Common myeloid progenitor, CD34-positive (primary cell): ENCODE results near the gene GBP1.
"Not testable (repeated sequence)": the region's sequence is repeated elsewhere in the genome, so short reads cannot be mapped to it uniquely, and the experiment has no call there.

ENCODE experiments used
- CTCF ChIA-PET: fragments of 350-600 bp; sonication (Branson Sonifier 250); formaldehyde crosslinking; loops from one replicate; lab custom pipeline; 2021; ENCODE audit warnings: antibody characterized with exemption; lab: Charles Lee
- POLR2A ChIA-PET: fragments of 350-600 bp; sonication (Branson Sonifier 250); formaldehyde crosslinking; loops from one replicate; lab custom pipeline; 2021; ENCODE audit warnings: antibody characterized with exemption; lab: Charles Lee
- DNase-seq, 3 donors: peaks; one replicate each; pipeline versions ENCODE4 v3.0.0 to v3.0.0-alpha.2; 2013
- H3K27ac ChIP-seq, 2 experiments: 1 replicate in 1 of 2; 2 replicates in 1 of 2; pipeline ENCODE4 v1.7.0; 2013; ENCODE audit warnings: inconsistent platforms in 2 of 2, low read length in 2 of 2, mild to moderate bottlenecking in 2 of 2, low read depth in 1 of 2, moderate library complexity in 1 of 2; ENCODE audit not compliant: severe bottlenecking in 2 of 2, insufficient read depth in 1 of 2, poor library complexity in 1 of 2
- H3K27me3 ChIP-seq, 5 experiments: replicated peaks in 2 of 5; 1 replicate in 3 of 5; 2 replicates in 2 of 5; pipeline versions ENCODE4 v1.6.1 to v1.7.0; 2013; ENCODE audit warnings: low read length in 4 of 5, mild to moderate bottlenecking in 2 of 5, moderate library complexity in 2 of 5, inconsistent platforms in 1 of 5; ENCODE audit not compliant: insufficient read depth in 5 of 5, control insufficient read depth in 4 of 5
- H3K36me3 ChIP-seq, 4 experiments: 1 replicate in 2 of 4; 2 replicates in 2 of 4; pipeline versions ENCODE4 v1.6.1 to v1.7.0; 2013; ENCODE audit warnings: low read length in 3 of 4, control low read depth in 1 of 4, mild to moderate bottlenecking in 1 of 4; ENCODE audit not compliant: control insufficient read depth in 4 of 4, insufficient read depth in 4 of 4
- H3K4me1 ChIP-seq, 4 experiments: 1 replicate in 3 of 4; 2 replicates in 1 of 4; pipeline versions ENCODE4 v1.6.1 to v1.7.1; 2013; ENCODE audit warnings: low read length in 3 of 4, mild to moderate bottlenecking in 3 of 4, control low read depth in 1 of 4, inconsistent platforms in 1 of 4, moderate library complexity in 1 of 4; ENCODE audit not compliant: control insufficient read depth in 4 of 4, insufficient read depth in 4 of 4; ENCODE audit errors: control extremely low read depth in 1 of 4
- H3K4me3 ChIP-seq, 7 experiments: 1 replicate in 4 of 7; 2 replicates in 3 of 7; pipeline versions ENCODE4 v1.5.1 to v1.7.0; 2013; ENCODE audit warnings: mild to moderate bottlenecking in 7 of 7, low read length in 6 of 7, moderate library complexity in 6 of 7, inconsistent platforms in 2 of 7, low read depth in 2 of 7, control low read depth in 1 of 7; ENCODE audit not compliant: insufficient read depth in 4 of 7, control insufficient read depth in 1 of 7; ENCODE audit errors: extremely low read depth in 1 of 7
- H3K9me3 ChIP-seq, 5 experiments: 1 replicate in 4 of 5; 2 replicates in 1 of 5; pipeline versions ENCODE4 v1.6.1 to v1.7.1; 2013; ENCODE audit warnings: low read length in 4 of 5, mild to moderate bottlenecking in 2 of 5, inconsistent platforms in 1 of 5, low read depth in 1 of 5, moderate library complexity in 1 of 5; ENCODE audit not compliant: control insufficient read depth in 4 of 5, insufficient read depth in 2 of 5; ENCODE audit errors: control extremely low read depth in 1 of 5
- WGBS: methylation state at CpG from one replicate; pipeline ENCODE4 v1.1.5; 2013; ENCODE audit not compliant: insufficient coverage; 5-methylcytosine and 5-hydroxymethylcytosine counted together

Gene GBP1

DNA sequence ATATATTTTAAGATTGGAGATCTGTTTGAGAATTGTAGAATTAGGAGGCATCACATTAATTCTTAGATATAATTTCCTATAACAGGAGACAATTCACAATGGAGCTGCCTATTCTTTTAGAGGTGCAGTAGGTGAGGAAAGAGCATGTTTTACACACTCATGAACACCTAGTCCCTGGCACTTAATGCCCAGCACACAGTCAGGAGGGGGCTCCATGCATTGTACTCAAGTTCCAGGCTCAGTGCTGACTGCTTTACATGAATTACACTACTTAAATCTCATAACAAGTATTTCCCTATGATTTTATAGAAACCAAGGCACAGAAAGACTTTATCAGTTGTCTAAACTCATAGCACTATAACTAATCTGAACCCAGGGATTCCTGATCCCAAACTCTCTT, 42.0 kb downstream of the GBP1 start:
- ChIA-PET CTCF (interaction anchor here (0.6 to 1.4 kb wide), 6 partner anchors 9 to 1246 kb away, joined by 3 to 5 read pairs (median 3); no protein-coding TSS in a partner anchor), POLR2A (no interaction called here)
- peak overlapping the region in 6 of 7 experiments; percentile 80 to 100 (median 91) for H3K4me3 ChIP-seq

DNA sequence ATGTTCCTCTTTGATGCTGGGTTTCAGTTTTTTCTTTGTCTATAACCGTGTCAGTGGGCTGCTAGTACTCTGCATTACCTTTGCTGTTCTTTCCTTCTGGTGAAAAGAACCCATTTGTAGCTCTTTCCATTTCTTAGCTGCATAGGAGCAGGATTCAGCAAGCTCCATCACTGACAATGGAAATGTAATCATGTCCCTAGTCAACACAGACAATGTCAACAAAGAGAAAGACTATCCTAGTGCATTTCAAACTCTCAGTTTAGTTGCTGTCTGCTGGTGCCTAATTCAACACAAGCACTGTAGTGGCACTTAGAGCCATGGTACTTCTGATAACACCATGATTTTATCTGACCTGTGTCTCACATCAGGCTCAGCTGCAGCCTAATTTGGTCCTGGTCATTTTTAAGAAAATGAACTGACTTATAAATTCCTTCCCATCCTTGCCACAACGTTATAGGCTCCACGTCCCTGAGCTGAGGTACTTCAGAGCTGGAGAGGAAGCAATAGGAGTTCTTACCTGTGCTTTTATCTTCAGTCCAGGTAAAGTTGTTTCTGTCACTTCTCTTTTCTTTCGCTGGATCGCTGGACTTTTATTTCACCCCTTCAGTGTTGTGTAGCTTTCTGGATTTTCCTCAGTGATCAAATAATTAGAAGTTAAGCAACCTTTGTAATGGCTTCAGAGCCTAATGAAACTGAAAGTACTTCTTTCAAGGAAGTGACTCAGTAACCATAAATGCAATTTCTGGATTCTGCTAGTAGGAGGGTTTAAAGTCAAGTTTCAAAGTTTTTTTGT, 42.6 kb downstream of the GBP1 start, which contains the start of gene GBP3:
GBP3 (minus strand) TSS at position 700 of the 793 bp plus-strand sequence. CDS start 2,145 bp downstream, outside the sequence.
- POLR2A ChIA-PET: interaction anchor here (0.6 kb wide), 1 partner anchor 9 kb away, joined by 5 read pairs; no protein-coding TSS in a partner anchor
- Histone ChIP-seq H3K4me3 (peak within 1 kb of the TSS in 6 of 7 experiments; percentile 80 to 100 (median 91)), H3K36me3 (peaks cover 3 to 25% (median 9%) of the 10 kb centered on the region in 4 experiments), H3K27ac (peak within 1 kb of the TSS; percentile 84 to 90), H3K4me1 (peaks cover 12 to 20% (median 16%) of the 10 kb centered on the region in 4 experiments), H3K27me3 (no peaks in the 10 kb centered on the region), H3K9me3 (peaks cover 0 to 2% (median 0%) of the 10 kb centered on the region in 5 experiments)
- CTCF ChIA-PET: interaction anchor here (0.6 to 2.1 kb wide), 8 partner anchors 8 to 1112 kb away, joined by 3 to 5 read pairs (median 3); no protein-coding TSS in a partner anchor
- DNase-seq: peak; percentile 51 to 86 (median 77)
- 0% methylated on average over 2 of the region's 5 CpGs for WGBS

More for the DNA sequence above, 42.0 kb downstream of the GBP1 start:
- Histone ChIP-seq H3K9me3 (peaks cover 0 to 2% (median 0%) of the 10 kb centered on the region in 5 experiments), H3K4me1 (peaks cover 12 to 20% (median 16%) of the 10 kb centered on the region in 4 experiments), H3K36me3 (peaks cover 3 to 20% (median 9%) of the 10 kb centered on the region in 4 experiments), H3K27ac (peak overlapping the region; percentile 84 to 90), H3K27me3 (no peaks in the 10 kb centered on the region)
- no peak for DNase-seq

DNA sequence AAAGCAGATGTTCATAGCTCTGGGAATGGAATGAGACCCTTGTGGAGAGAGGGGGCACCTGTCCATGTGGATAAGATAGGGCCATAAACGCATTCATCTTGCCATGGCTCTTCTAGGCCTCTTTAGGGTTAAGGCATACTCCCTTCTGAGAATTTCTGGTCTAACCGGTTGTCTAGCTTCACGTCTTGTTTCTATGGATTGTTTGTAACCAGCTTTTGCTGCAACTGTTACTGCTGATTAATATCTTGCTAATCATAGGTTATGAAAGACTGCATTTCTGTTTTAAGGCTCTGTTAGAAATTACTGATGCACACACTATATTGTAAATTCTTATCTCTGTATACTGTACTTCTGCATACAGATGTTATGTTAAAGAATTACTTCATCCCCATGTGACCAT, 46.7 kb downstream of the GBP1 start:
- CTCF ChIA-PET, H3K27me3 ChIP-seq, POLR2A ChIA-PET, H3K4me3 ChIP-seq, H3K9me3 ChIP-seq, DNase-seq, H3K27ac ChIP-seq: not testable (repeated sequence)
- Histone ChIP-seq H3K4me1 (peaks cover 12 to 20% (median 16%) of the 10 kb centered on the region in 4 experiments), H3K36me3 (peaks cover 10 to 60% (median 19%) of the 10 kb centered on the region in 4 experiments)
- 80% methylated on average over 1 of the region's 3 CpGs for WGBS

DNA sequence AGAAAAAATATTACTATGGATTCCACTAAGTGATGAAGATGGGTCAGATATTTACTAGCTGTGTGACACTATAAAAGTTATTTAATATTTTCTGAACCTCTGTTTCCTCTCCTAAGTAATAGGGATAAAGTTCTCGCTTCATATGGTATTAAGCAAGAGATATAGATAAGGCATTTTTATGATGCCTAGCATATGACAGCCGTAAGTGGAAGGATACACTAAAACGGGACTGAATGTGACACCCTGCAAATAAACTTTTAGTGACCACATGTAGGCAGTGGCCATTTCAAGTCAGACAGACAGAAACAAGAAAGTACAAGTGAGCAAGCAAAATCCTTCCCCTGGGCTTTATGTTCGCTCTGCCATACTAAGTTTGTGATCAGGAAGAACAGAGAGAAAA, 56.5 kb downstream of the GBP1 start:
- Histone ChIP-seq H3K36me3 (peaks cover 36 to 59% (median 52%) of the 10 kb centered on the region in 4 experiments), H3K27me3 (no peaks in the 10 kb centered on the region), H3K4me1 (no peaks in the 10 kb centered on the region), H3K9me3 (peaks cover 0 to 2% (median 0%) of the 10 kb centered on the region in 5 experiments), H3K4me3 (no peak overlapping the region), H3K27ac (no peak overlapping the region)
- WGBS: 89% methylated on average over 1 of the region's 4 CpGs
- CTCF ChIA-PET: interaction anchor here (0.7 to 1.6 kb wide), 3 partner anchors 12 to 25 kb away, joined by 3 read pairs; no protein-coding TSS in a partner anchor
- POLR2A ChIA-PET: no interaction called here
- no peak for DNase-seq

DNA sequence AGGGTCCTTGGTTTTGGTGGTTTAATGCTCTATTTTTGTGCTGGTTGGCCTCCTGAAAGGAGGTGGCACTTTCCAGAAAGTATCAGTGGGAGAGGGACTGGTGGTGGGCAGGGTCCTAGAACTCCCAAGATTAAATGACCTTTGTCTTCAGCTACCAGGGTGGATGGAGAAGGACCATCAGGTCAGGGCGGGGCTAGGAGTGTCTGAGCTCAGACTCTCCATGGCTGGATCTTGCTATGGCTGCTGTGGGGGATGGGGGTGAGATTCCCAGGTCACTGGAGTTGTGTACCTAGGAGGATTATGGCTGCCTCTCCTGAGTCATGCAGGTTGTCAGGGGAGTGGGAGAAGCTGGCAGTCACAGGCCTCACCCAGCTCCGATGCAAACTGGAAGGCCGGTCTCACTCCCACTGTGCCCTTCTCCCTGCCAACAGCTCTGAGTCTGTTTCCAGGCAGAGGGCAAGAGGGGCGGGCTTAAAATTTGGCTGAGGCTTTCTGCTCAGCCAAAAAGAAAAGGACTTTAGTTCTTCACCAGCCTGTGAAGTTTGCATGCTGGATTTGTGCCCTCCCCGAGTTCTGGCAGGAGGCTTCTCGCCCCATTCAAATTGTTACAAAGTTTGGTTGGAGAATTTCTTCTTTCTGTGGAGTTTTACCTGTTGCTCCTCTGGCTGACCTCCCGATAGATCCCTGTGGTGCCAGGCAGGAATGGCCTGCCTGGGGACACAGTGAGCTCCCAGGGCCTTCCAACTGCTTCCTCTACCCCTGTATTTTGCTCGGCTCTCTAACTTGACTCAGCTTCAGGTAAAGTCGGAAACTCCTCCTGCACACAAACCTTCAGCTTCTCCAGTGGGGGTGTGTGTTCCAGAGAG, 59.5 kb downstream of the GBP1 start:
- no peak for DNase-seq
- POLR2A ChIA-PET: no interaction called here
- peaks cover 0 to 2% (median 0%) of the 10 kb centered on the region in 5 experiments for H3K9me3 ChIP-seq
- CTCF ChIA-PET: interaction anchor here (1.2 to 1.6 kb wide), 2 partner anchors 21 to 448 kb away, joined by 4 read pairs; no protein-coding TSS in a partner anchor
- 98% methylated on average over 6 of the region's 9 CpGs for WGBS
- H3K4me1 ChIP-seq: peaks cover 0 to 7% (median 4%) of the 10 kb centered on the region in 4 experiments
- no peak overlapping the region for H3K4me3 ChIP-seq
- H3K27me3 ChIP-seq: no peaks in the 10 kb centered on the region
- H3K36me3 ChIP-seq: peaks cover 34 to 52% (median 42%) of the 10 kb centered on the region in 4 experiments
- no peak overlapping the region for H3K27ac ChIP-seq
